NCI-H226 (cell line): ENCODE measurements around the gene CPZ.
"Not testable (repeated sequence)": the region's sequence is repeated elsewhere in the genome, so short reads cannot be mapped to it uniquely, and the experiment has no call there.

Experiments used
- DNase-seq: peaks from one replicate; pipeline ENCODE4 v3.0.0-alpha.2; 2015

CPZ gene

DNA sequence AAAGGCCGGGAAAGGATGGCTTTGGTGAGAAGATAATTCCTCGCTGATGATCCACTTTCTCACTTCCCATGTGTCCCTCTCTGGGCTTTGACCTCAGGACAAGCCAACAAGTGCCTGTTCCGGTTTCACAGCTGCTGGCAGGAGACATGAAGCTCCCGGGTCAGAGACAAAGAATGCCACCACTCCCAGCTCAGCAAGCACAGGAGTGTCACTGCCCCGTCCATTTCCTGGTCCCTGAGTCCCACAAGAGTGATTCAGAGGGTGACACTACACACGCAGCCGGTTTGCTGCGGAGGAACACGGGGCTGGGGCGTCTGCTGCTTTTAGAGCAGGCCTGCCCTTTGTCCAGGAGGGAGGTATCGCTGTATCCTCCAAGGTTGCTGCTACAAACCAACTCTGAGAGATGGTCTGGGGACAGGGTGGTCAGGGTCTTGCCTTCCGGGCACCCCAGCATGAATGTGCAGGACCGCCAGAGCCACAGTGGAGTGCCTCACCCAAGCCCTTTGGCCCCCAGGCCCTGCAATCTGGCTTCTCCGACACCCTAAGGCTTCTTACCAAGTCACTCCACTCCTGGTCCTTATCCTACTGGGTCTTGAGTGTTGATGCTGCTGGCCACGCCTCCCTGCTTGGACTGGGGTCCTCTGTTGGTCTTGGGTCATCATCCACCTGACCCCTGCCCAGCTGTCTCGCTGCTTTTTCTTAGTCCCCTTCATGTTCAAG lies 49.5 kb downstream of the CPZ start:
- DNase-seq = no peak

DNA sequence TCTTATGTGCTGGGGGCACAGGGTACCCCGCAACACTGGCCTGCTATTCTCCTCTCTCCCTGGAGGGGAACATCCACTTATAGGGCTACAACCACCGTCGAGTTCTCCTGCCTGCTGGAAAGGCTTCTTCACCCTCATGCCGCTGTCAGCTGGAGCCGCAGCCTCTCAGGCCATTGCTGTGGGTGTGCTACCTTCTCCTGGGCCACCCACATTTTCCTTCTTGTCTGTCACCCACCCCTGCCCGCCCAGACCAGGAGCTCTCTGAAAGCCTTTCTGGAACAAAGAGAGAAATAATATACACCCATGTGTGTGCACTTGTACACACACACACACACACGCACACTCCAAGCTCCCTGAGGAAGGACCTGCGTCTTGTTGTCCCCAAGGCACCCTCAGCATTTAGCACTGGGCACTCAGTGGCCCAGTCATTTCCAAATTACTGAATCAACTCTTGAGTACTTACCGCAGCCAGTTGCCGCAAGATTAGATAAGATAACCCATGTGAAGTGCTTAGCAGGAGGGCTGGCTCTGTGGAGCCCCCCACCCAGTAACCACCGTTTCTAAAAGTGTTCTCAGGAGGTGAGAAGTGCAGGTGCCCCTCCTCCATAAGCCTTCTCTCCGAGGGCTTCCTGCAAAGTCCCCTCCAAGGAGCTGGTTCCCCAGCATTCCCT lies 50.2 kb downstream of the CPZ start:
- no peak for DNase-seq

DNA sequence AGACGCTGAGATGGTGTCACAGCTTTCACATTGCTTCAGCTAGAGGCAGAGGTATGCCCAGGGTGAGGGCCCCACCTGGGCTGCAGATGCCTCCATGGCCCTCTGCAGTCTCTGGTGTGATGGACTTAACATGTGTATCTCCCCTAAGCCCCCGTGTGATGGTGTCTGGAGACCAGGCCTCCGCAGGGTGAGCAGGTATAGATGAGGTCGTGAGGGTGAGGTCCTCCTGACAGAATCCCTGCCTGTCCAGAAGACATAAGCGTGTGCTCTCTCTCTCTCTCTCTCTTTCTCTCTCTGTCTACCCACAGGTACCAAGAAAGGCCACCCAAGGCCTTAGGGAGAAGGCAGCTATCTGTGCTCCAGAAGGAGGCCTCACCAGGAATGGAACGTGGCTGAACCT lies 50.9 kb downstream of the CPZ start:
- DNase-seq = no peak

DNA sequence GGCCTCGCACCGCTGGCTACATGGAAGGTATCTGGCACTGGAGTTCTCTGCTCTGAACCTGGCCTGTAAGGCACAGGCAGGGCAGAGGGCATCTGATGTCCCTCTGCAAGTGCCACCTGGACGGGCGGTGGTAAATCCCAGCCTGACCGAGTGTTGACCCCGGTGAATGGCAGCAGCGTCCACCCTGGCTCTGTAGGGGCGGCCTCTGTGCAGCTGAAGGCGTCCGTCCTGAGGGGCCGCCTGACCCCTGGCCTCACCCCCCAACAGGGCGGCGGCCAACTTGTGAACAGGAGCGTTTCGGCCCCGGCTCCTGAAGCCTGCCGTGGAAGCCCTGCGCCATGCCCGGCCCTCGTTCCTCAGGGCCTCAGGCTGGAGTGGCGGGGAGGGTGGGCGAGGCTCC lies 51.4 kb downstream of the CPZ start:
- no peak for DNase-seq

DNA sequence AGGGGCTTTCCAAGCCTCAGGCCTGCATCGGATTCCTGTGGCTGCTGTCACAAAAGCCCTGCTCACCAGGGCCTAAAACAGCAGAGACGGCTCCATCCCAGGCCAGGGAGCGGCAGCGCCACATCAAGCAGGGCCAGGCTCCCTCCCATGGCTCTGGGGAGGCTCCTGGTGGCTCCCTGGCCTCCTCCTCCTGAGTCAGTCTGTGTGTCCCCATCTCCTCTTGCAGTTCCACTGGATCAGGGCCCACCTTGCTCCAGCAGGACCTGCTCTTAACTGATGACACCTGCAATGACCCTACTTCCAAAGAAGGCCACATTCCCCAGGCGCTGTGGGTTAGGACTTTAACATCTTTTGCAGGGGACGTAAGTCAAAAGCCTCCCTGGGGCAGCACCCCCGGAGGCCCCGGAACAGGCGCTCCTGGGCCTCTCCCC lies 51.9 kb downstream of the CPZ start:
- no peak for DNase-seq

DNA sequence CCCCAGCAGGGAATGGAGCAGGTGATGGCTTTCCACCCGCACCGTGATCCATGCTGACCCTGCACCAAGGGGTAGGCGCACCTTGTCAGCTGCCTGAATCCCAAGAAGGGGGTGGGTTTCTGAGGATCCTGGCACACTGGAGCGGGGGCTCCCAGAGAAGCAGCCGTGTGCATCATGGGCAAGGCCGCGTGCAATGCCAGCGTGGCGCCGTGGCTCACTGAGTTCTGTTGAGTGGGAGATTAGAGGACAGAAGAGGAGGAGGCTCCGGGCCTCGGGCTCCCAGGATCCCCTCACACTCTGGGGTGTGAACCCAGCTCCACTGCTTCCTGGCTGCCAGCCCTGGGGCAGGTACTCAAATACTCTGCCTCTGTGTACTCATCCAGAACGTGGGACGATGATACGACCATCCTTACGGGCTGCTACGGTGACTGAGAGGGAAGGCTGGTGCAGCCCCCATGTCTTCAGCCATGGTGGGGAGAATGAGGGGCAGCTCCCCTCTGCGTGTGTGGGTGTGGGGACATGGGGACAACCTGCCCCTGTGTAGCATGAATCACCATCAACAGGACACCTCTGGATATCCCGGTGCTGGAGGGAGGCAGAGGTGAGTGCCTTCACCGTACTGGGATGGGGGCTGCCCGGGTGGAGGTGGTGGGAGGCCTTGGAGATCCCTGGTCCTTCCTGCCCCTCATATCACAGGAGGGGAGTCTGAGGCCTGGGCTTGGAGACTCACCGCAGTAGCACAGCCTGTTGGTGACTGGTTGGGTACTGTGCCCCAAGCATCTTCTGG lies 52.6 kb downstream of the CPZ start:
- no peak for DNase-seq

DNA sequence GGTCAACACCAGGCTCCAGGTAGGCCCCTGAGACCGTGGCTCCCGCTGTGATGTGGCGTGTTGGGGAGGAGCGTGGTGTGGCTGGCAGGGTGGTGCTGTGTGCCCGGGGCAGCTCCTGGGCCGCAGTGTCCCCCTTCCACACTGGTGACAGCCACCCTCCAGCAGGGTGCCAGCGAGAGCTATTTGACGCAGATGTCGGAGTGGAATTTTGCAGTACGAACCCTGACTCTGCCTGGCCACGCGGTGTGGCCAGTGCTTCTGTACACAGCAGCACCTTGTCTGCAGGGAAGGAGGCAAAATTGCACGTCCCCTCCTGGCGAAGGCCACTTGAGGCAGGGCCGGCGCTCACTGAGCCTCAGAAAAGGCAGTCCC lies 53.2 kb downstream of the CPZ start:
- no peak for DNase-seq

DNA sequence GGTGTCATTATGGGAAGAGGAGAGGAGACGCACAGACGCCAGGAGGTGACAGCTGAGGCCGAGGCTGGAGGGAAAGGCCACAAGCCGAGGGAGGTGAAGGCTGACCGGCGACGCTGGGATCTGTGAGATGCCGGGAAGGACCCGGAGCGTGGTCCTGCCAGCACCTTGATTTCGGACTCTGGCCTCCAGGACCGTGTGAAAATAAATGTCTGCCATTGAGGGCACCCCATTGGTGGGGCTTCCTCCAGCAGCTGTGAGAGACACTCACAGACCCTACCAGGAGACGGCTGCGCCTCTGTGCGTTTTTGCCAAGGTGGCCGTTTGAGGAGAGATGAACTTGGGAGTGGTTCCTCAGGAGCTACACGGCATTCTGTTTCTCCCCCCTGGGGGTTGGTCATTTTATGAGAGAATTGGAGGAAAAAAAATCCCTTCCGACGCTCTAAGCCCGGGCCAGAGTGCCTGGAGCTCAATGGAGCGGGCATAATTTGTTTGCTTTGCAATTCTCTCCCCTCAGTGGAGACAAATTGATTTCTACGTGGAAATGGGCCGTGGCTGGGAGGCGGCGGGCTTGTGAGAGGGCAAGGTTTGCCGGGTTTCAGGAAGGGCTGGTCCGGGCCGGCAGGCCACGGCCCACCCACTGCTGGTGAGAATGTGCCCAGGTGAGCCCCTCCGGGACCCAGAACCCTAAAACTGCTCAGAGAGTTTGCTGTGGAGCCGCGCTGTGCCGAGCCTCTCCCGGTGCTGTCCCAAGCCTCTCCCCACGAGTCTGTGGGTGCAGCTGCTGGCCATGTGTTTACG lies 53.9 kb downstream of the CPZ start:
- DNase-seq = no peak

DNA sequence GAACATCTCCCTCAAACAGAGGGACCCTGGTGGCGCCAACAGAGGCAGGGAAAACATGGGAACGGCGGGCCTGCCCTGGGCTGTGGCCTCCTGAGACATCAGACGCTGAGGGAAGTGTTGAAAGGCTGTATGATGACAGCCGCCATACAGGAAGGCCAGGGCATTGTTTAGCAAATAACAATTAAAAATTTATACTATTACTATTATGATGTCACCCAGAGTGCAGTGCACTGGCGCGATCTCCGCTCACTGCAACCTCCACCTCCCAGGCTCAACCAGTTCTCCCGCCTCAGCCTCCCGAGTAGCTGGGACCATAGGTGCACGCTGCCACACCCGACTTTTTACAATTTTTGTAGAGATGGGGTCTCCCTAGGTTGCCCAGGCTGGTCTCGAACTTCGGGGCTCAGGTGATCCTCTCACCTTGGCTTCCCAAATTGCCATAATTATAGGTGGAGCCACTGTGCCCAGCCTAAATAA lies 54.6 kb downstream of the CPZ start:
- DNase-seq = no peak

DNA sequence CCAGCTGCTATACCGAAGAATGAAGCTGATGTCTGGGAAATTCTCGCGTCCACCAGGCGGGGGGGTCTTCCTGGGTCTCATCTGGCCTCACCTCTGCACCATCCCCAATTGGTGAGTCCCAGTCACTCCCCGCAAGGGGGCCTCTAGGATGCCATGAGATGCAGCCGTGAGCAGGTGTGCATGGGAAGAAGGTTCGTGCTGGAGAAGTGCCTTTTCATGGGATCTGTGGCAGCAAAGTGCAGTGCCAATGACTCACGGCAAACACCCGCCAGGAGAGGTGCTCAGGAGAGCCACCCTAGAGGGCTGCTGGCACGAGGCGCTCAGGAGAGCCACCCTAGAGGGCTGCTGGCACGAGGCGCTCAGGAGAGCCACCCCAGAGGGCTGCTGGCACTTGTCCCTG lies 55.1 kb downstream of the CPZ start:
- DNase-seq = no peak

DNA sequence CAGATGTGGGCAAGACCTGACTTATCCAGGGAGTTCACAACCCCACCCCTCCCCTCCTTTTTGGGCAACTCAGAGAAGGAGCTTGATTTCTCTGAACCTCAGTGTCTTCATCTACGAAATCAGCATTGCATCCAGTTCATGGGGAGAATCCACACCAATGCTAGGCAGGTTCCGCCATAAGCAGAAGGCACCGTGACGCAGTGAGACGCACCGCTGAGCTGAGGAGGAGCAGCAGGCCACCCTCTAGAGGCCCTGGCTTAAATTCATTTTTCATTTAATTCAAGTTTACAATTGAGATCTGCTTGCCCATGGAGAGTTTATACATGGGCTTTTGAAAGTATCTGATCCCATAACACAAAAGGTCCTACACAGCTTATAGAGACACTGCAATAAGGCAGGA lies 55.7 kb downstream of the CPZ start:
- DNase-seq = no peak

DNA sequence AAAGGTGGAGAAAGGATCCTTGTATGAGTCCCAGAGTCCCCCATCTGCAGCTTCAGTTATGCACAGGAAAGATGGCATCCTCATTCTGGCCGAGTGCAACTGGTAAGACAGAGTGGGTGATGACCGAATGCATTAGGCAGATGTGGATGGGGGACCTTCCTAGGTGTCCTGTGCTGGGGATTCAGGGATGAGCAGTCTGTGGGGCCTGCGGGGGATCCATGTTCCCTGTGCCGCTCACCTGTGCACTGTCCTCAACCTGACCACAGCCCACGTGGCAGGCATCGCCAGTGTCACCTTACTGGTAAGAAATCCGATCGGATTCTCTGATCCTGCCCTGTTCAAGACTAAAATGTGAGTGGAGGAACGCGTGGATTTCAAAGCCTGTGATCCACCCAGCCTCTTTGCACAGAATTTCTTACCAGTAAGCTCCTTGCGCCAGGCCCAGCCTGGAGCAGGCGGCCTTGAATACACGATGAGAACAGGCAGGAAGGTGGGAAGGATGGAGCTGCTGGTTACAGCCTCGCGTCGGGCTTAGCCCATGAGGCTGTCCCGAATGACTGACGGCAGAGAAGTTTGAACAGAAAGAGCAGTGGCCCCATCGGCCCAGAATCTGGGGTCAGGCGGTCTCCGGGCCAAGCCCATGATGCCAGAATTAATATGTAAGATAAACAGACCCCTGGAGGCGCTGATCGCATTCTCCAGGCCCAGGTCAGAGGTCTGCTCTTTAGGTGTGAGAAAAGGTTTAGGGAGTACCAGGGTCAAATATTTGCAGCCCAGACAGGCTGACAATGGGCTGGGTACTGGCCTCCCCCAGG lies 56.5 kb downstream of the CPZ start:
- DNase-seq = no peak

DNA sequence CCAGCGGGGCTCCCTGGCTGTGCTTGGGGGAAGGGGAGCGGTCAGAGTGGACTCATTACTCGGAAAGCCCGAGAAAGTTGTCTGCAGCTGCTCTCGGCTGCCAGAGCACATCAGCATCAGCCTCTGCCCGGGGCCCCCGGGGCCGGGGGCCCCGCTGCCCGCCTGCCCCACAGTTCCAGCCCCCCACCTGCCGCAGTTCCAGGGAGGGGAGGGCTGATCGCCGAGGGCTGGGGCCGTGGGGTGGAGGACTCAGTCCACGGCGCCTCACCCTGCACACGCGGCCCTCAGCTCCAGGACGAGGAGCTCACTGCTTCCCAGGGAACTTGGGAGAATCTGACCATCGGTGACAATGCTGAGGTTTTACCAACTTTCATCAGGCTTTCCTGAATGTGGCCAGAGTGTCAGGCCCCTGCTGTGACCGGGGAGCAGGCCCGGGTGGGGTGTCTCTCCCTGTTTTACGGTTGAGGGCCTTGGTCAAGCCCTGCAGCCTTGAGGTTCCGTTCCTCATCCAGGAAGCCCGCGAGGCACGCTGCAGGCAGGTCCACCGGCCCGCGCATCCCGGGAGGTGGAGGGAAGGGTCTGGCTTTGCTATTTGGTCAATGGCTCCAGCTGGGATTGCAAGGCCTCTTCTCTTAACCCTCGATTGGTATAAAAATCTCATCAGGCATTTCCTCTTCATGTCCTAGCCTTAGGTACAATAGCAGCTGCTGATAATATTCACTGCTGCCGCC lies 57.2 kb downstream of the CPZ start:
- no peak for DNase-seq

DNA sequence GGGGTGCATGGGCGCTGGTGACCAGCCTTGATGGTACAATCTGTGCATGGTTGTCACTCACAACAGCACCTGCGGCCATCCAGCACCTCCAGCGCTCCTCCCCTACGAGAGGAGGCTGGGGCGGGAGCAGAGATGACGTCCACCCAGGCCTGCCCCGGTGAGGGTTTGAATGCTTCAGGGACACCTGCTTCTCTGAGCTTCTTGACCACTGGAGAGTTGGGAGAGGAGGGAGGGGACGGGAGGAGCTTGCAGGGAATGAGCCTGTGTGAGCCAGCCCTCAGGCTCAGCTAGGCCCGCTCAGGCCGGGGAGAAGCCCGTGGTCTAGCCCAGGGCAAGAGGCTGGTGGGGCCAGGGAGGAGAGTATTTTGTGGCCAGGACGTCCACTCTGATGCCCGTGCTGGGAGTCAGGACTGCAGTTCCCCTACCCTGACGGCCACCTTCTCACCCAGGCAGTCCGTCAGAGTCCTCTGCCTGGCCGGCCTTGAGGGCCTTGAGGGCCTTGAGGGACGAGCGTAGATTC lies 59.2 kb downstream of the CPZ start:
- no peak for DNase-seq

DNA sequence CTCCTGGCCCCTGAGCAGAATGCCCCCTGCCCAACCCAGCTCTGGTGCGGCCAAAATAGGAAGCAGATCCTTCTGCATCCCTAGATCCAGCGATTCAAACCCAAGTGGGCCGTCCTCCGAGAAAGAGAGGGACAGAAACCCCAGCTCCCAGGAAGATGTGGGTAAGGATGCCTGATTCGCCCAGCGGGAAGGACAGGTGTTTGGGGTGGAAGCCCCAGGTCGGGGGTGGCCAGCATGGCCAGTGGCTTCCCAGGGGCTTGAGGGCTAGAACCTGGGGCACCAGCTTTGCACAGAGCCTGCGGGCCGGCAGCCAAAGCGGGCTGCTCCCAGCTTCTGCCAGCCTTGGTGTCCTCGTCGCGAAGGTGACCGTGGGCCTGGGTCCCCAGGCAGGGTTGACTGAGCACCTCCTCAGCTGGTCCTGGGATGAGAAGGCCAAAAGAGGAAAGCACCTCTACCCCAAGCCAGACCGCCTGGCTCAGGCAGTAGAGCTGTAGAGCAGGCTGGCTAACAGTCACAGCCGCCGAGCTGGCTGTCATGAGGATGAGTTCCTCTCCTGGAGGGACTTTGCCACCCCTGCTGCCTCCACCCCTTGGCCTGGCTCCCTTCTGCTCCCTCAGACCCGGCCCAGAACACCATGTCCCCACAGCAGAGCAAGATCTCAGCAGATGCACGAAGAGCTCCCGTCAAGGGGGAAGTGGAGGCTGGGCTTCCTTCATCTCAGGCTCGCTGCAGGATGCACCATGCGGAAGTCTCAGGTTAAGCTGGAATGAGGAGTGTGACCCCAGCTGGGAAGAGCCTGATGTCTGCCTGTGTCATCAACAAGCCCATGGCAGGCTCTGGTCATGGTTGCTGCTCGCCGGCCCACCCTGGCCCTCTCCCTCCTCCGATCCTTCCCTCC lies 59.9 kb downstream of the CPZ start:
- no peak for DNase-seq

DNA sequence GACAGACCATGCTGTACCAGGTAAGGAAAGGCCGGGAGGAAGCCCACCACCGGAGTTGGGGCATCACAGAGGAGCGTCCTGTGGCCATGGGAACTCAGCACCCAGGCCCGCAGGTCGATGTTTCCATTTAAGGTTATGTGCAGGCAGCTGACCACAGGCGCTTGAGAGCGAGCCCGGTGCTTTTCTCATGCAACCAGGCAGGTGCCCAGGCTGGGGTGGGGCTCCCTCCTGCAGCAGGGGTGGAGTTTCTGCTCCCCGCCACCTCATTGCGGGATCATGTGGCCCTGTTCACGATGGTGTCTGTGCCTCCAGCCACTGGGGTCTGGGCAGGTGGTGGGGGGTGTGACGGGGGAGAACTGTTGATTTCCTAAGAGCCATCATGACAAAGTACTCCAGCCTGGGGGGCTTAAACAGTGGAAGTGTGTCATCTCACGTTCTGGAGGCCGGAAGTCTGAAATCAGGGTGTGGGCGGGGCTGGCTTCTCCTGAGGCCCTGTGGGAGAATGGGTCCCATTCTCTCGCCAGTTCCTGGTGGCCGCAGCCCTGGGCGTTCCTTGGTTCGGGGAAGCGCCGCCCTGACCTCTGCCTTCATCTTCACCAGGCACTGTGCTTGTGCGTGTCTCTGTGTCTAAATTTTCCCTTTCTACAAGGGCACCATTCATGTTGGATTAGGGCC lies 60.9 kb downstream of the CPZ start:
- DNase-seq = no peak

DNA sequence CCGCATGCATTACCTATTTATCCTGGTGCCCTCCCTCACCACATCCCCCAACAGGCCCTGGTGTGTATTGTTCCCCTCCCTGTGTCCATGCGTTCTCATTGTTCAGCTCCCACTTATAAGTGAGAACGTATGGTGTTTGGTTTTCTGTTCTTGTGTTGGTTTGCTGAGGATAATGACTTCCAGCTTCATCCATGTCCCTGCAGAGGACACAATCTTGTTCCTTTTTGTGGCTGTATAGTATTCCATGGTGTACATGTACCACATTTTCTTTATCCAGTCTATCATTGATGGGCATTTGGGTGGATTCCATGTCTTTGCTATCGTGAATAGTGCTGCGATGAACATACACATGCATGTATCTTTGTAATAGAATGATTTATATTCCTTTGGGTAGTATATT lies 61.6 kb downstream of the CPZ start:
- not testable (repeated sequence) for DNase-seq

DNA sequence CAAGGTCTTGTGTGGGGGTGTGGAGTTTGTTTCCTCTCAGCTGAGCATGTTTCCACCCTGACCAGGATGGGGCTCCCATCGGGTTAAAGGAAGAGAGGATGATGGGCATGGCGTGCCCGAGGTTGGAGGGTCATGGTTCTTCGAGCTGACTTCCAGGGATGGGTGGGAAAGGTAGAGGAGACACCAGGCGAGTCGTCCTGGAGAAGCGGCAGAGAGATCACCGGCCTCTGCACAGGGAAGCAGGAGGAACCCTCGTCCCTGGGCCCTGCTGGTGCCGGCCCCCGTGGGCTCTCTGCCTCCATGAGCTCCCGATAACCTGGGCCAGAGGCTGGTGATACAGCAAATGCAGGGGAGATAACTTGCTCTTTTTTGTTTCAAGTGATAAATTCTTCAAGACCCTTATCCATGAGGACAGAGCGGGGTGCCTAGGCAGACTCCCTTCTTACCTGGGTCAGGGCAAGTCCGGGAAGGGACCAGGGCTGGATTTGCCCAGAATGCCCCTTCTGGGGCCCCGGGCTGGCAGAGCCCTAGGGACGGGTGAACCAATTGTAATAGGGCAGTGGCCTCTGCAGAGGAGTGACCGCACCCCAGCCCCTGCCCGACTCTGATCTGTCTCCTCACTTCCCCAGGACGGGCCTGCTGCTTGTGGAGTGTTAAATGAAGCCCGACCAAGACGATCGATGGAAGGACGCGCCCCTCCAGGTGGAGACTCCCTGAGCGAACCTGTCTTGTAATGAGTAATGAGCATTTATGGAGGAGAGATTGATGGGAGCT lies 63.0 kb downstream of the CPZ start:
- no peak for DNase-seq

DNA sequence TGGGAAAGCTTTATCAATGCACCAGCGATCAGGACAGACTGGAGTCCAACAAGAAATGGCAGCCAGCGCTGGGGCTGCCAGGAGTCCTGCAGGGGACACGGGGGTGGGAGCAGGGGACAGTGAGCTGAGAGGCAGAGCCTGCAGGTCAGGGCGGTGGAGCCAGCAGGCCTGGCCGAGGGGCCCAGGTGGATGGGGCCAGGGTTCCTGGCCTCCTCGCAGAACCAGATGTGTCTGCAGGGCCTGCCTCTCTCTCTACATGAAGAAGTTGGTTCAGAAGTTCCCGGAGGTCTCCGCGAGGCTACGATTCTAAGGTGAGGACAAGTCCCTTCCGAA lies 63.6 kb downstream of the CPZ start:
- no peak for DNase-seq
